Lung (tissue), 12 donors: ENCODE results near the gene CDKN1A. TPM values are rescaled to one million over a fixed set of nuclear protein-coding genes. Genes with fewer than 3 reads are reported as not detected.

ENCODE experiments used
- ATAC-seq: fragments of 200-7000 bp; cut with Tn5 transposase; one replicate; pipeline ENCODE4 v1.9.1; 2020; ENCODE audit warnings: moderate number of reproducible peaks; ENCODE audit not compliant: insufficient read depth, low FRiP score
- DNase-seq, 3 donors: peaks; one replicate each; pipeline ENCODE4 v3.0.0-alpha.2; 2013 to 2017
- H3K27ac ChIP-seq, 2 donors: one replicate each; pipeline ENCODE4 v1.5.1; 2013; ENCODE audit warnings: mild to moderate bottlenecking in 2 of 2, moderate library complexity in 2 of 2, control low read depth in 1 of 2, inconsistent platforms in 1 of 2, low read depth in 1 of 2, low read length in 1 of 2
- H3K27me3 ChIP-seq, 3 donors: one replicate each; pipeline ENCODE4 v1.5.1; 2013; ENCODE audit warnings: low read length in 2 of 3; ENCODE audit not compliant: control insufficient read depth in 3 of 3, insufficient read depth in 3 of 3
- H3K36me3 ChIP-seq, 4 donors: one replicate each; pipeline ENCODE4 v1.5.1; 2013; ENCODE audit warnings: low read length in 4 of 4, mild to moderate bottlenecking in 1 of 4, moderate library complexity in 1 of 4; ENCODE audit not compliant: control insufficient read depth in 4 of 4, insufficient read depth in 4 of 4
- H3K4me1 ChIP-seq, 5 donors: one replicate each; pipeline ENCODE4 v1.5.1; 2013; ENCODE audit warnings: low read length in 5 of 5, mild to moderate bottlenecking in 2 of 5, moderate library complexity in 1 of 5; ENCODE audit not compliant: control insufficient read depth in 5 of 5, insufficient read depth in 5 of 5
- H3K4me3 ChIP-seq: one replicate; pipeline ENCODE4 v1.5.1; 2013; ENCODE audit warnings: mild to moderate bottlenecking, control low read depth, moderate library complexity
- H3K9ac ChIP-seq, 2 donors: one replicate each; pipeline ENCODE4 v1.5.1; 2013; ENCODE audit warnings: low read length in 2 of 2, control low read depth in 1 of 2; ENCODE audit not compliant: insufficient read depth in 1 of 2
- H3K9me3 ChIP-seq, 4 donors: one replicate each; pipeline ENCODE4 v1.5.1; 2013; ENCODE audit warnings: low read length in 3 of 4, mild to moderate bottlenecking in 1 of 4, moderate library complexity in 1 of 4; ENCODE audit not compliant: control insufficient read depth in 4 of 4, insufficient read depth in 3 of 4
- CTCF ChIP-seq: IDR thresholded peaks from 2 replicates; pipeline ENCODE4 v1.5.1; 2012; ENCODE audit warnings: mild to moderate bottlenecking; ENCODE audit errors: control extremely low read depth, extremely low read depth
- WGBS, 2 donors: extraction: QIAGEN DNeasy Blood & Tissue Kit; methylation state at CpG; one replicate each; pipeline ENCODE4 v1.1.7; 2013; 5-methylcytosine and 5-hydroxymethylcytosine counted together
- polyA plus RNA-seq, 2 donors: library from polyadenylated mRNA; stranded (reverse); fragments of 200-250 nt; gene quantifications; one replicate each; pipeline ENCODE4 v1.2.1, GENCODE V29; 2013
- total RNA-seq, 2 donors: library from RNA; depleted of rRNA in 1 of 2; stranded (reverse); fragments of >200 nt in 1 of 2; gene quantifications; one replicate each; pipeline ENCODE4 v1.2.1, GENCODE V29; 2014 to 2021
- donor health status: control.
- donor health status: control.
- donor health status: Bipolar disorder and iron deficiency.
- donor health status: healthy.
- donor health status: DM: yes; HTN: yes; CAD: no.

The CDKN1A gene
- total and polyA plus RNA-seq, 4 donors = 35.3 to 183 (median 66.2) TPM

GRCh38 chr6:36698871-36699271 is 20.4 kb downstream of the CDKN1A start:
- Histone ChIP-seq H3K9ac (no peak overlapping the region), H3K4me3 (no peak overlapping the region), H3K9me3 (no peaks in the 10 kb centered on the region), H3K4me1 (no peaks in the 10 kb centered on the region), H3K27ac (no peak overlapping the region), H3K36me3 (no peaks in the 10 kb centered on the region), H3K27me3 (no peaks in the 10 kb centered on the region)
- no peak for TF ChIP-seq CTCF
- DNase-seq = no peak
- no peak for ATAC-seq
- WGBS, 2 donors = 60 to 86% methylated on average over 8 of the region's 8 CpGs

GRCh38 chr6:36699348-36699747 is 20.8 kb downstream of the CDKN1A start:
- no peaks in the 10 kb centered on the region for H3K36me3 ChIP-seq
- no peaks in the 10 kb centered on the region for H3K27me3 ChIP-seq
- H3K27ac ChIP-seq = no peak overlapping the region
- no peak overlapping the region for H3K9ac ChIP-seq
- TF ChIP-seq CTCF = no peak
- H3K9me3 ChIP-seq = no peaks in the 10 kb centered on the region
- no peak for ATAC-seq
- no peak overlapping the region for H3K4me3 ChIP-seq
- WGBS, 2 donors = 61 to 83% methylated on average over 7 of the region's 7 CpGs
- no peak for DNase-seq
- no peaks in the 10 kb centered on the region for H3K4me1 ChIP-seq

- 77 to 89% methylated on average over 7 of the region's 7 CpGs for WGBS, 2 donors
- Histone ChIP-seq H3K27ac (no peak overlapping the region), H3K36me3 (no peaks in the 10 kb centered on the region), H3K9ac (no peak overlapping the region), H3K27me3 (no peaks in the 10 kb centered on the region), H3K4me3 (no peak overlapping the region), H3K9me3 (no peaks in the 10 kb centered on the region), H3K4me1 (no peaks in the 10 kb centered on the region)
- no peak for DNase-seq
- ATAC-seq = no peak
- TF ChIP-seq CTCF = no peak
These were observed 21.7 kb downstream of the CDKN1A start for GRCh38 chr6:36700071-36700812.

- no peak for TF ChIP-seq CTCF
- no peak for DNase-seq
- H3K9me3 ChIP-seq = no peaks in the 10 kb centered on the region
- ATAC-seq = no peak
- 46 to 74% methylated on average over 3 of the region's 3 CpGs for WGBS, 2 donors
- H3K4me1 ChIP-seq = no peaks in the 10 kb centered on the region
- H3K4me3 ChIP-seq = no peak overlapping the region
- H3K9ac ChIP-seq = no peak overlapping the region
- H3K36me3 ChIP-seq = no peaks in the 10 kb centered on the region
- no peaks in the 10 kb centered on the region for H3K27me3 ChIP-seq
- H3K27ac ChIP-seq = no peak overlapping the region
These were observed 22.3 kb downstream of the CDKN1A start for GRCh38 chr6:36700831-36701230.
